B cell (primary cell): Measurements from ENCODE around the gene OR9K2. TPM values are rescaled to one million over a fixed set of nuclear protein-coding genes. Genes with fewer than 3 reads are reported as not detected.

Experiments
- ATAC-seq: fragments of 200-7000 bp; cut with Tn5 transposase; one replicate; pipeline ENCODE4 v1.10.0; 2021; ENCODE audit warnings: low read depth, mild to moderate bottlenecking, moderate number of reproducible peaks, moderate library complexity
- CTCF ChIA-PET: fragments of 350-600 bp; sonication (Branson Sonifier 250); formaldehyde crosslinking; loops from one replicate; lab custom pipeline; 2021; ENCODE audit warnings: antibody characterized with exemption, inconsistent platforms; lab: Charles Lee
- POLR2A ChIA-PET: fragments of 350-600 bp; sonication (Branson Sonifier 250); formaldehyde crosslinking; loops from one replicate; lab custom pipeline; 2021; ENCODE audit warnings: antibody characterized with exemption; lab: Charles Lee
- DNase-seq: peaks from one replicate; pipeline ENCODE4 v3.0.0; 2013
- H2AFZ ChIP-seq: 2 replicates; pipeline ENCODE4 v1.6.1; 2012; ENCODE audit warnings: mild to moderate bottlenecking, low read depth, low read length; ENCODE audit not compliant: insufficient read depth, poor library complexity, severe bottlenecking
- H3K27ac ChIP-seq, 2 donors: 1 replicate in 1 of 2; 2 replicates in 1 of 2; pipeline ENCODE4 v1.5.1; 2012 to 2013; ENCODE audit warnings: low read length in 2 of 2, mild to moderate bottlenecking in 2 of 2, moderate library complexity in 1 of 2
- H3K27me3 ChIP-seq, 4 experiments: fragments of 200-600 bp in 1 of 4; sonication (generic) in 1 of 4; replicated peaks in 1 of 4; 1 replicate in 2 of 4; 2 replicates in 2 of 4; pipeline versions ENCODE4 v1.6.1 to v1.7.0; 2013 to 2016; ENCODE audit warnings: low read length in 3 of 4, mild to moderate bottlenecking in 2 of 4, mixed read lengths in 1 of 4, moderate library complexity in 1 of 4; ENCODE audit not compliant: insufficient read depth in 4 of 4, control insufficient read depth in 3 of 4; ENCODE audit errors: control extremely low read depth in 1 of 4
- H3K36me3 ChIP-seq, 2 experiments: replicated peaks in 1 of 2; 1 replicate in 1 of 2; 2 replicates in 1 of 2; pipeline versions ENCODE4 v1.6.1 to v1.7.1; 2013; ENCODE audit warnings: low read length in 1 of 2; ENCODE audit not compliant: insufficient read depth in 2 of 2, control insufficient read depth in 1 of 2; ENCODE audit errors: control extremely low read depth in 1 of 2, extremely low read depth in 1 of 2
- H3K4me1 ChIP-seq, 2 donors: fragments of 200-600 bp in 1 of 2; sonication (generic) in 1 of 2; 1 replicate in 1 of 2; 2 replicates in 1 of 2; pipeline versions ENCODE4 v1.5.1 to v1.6.1; 2013 to 2017; ENCODE audit warnings: low read length in 2 of 2; ENCODE audit not compliant: control insufficient read depth in 2 of 2, insufficient read depth in 2 of 2
- H3K4me2 ChIP-seq: replicated peaks from 2 replicates; pipeline ENCODE3; 2012; ENCODE audit warnings: mild to moderate bottlenecking, low read depth, low read length; ENCODE audit not compliant: poor library complexity, severe bottlenecking
- H3K4me3 ChIP-seq, 5 experiments: fragments of 200-600 bp in 1 of 5; sonication (generic) in 1 of 5; 1 replicate in 3 of 5; 2 replicates in 2 of 5; pipeline versions ENCODE4 v1.5.1 to v1.7.0; 2011 to 2016; ENCODE audit warnings: low read length in 4 of 5, mild to moderate bottlenecking in 4 of 5, low read depth in 2 of 5, control low read depth in 1 of 5, moderate library complexity in 1 of 5; ENCODE audit not compliant: insufficient read depth in 1 of 5; ENCODE audit errors: control extremely low read depth in 1 of 5, extremely low read depth in 1 of 5
- H3K79me2 ChIP-seq: fragments of 200-600 bp; sonication (generic); one replicate; pipeline ENCODE4 v1.6.0; 2016; ENCODE audit warnings: low read length; ENCODE audit not compliant: control insufficient read depth, insufficient read depth
- H3K9ac ChIP-seq: fragments of 200-600 bp; sonication (generic); 2 replicates; pipeline ENCODE4 v1.6.1; 2017; ENCODE audit warnings: mild to moderate bottlenecking, low read length, moderate library complexity
- H3K9me3 ChIP-seq, 3 donors: one replicate each; pipeline versions ENCODE4 v1.6.1 to v1.7.1; 2013; ENCODE audit warnings: low read length in 2 of 3; ENCODE audit not compliant: control insufficient read depth in 2 of 3, insufficient read depth in 1 of 3; ENCODE audit errors: control extremely low read depth in 1 of 3
- H4K20me1 ChIP-seq: 2 replicates; pipeline ENCODE4 v1.6.0; 2012; ENCODE audit warnings: mild to moderate bottlenecking, low read length; ENCODE audit not compliant: insufficient read depth, control insufficient read depth, poor library complexity, severe bottlenecking
- H3K27ac Mint-ChIP-seq: one replicate; pipeline ENCODE4 v1.8.0; 2021; ENCODE audit warnings: mixed read lengths
- H3K27me3 Mint-ChIP-seq: one replicate; pipeline ENCODE4 v1.8.0; 2021; ENCODE audit warnings: mixed read lengths
- H3K4me1 Mint-ChIP-seq: one replicate; pipeline ENCODE4 v1.8.0; 2021; ENCODE audit warnings: mixed read lengths
- H3K4me3 Mint-ChIP-seq: one replicate; pipeline ENCODE4 v1.8.0; 2021; ENCODE audit warnings: mixed read lengths
- H3K9me3 Mint-ChIP-seq: one replicate; pipeline ENCODE4 v1.8.0; 2022; ENCODE audit warnings: mixed read lengths; ENCODE audit not compliant: insufficient read depth
- CTCF ChIP-seq: fragments of 200-600 bp; IDR thresholded peaks from one replicate; pipeline ENCODE4 v1.8.0; 2022; ENCODE audit warnings: antibody characterized with exemption, mild to moderate bottlenecking
- EZH2 ChIP-seq: IDR thresholded peaks from 2 replicates; pipeline ENCODE4 v1.6.1; 2012; ENCODE audit warnings: borderline replicate concordance, low read depth, mild to moderate bottlenecking, moderate library complexity, low read length; ENCODE audit not compliant: insufficient read depth, poor library complexity, severe bottlenecking
- WGBS: methylation state at CpG from one replicate; pipeline ENCODE4 v1.1.5; 2013; ENCODE audit warnings: missing lambda C conversion rate; ENCODE audit not compliant: insufficient coverage; 5-methylcytosine and 5-hydroxymethylcytosine counted together
- intact Hi-C: fragments of 100-400 bp; cut with micrococcal nuclease; formaldehyde crosslinking; loops from one replicate; pipeline ENCODE4 v1.10.0; 2022
- polyA plus RNA-seq: library from polyadenylated mRNA; depleted of rRNA; stranded (reverse); fragments of >200 nt; gene quantifications from 2 replicates; pipeline ENCODE4 v1.2.3, GENCODE V29; 2012
- total RNA-seq, 2 donors: library from RNA; stranded (reverse); fragments of 120-200 nt in 1 of 2; gene quantifications; 1 replicate in 1 of 2; 2 replicates in 1 of 2; pipeline versions ENCODE4 v1.2.3 to v1.2.4, GENCODE V29; 2013 to 2022

OR9K2 gene
- total and polyA plus RNA-seq, 2 donors (not counting 1 experiment from before 2014, with no cell fraction given), result not detected

DNA sequence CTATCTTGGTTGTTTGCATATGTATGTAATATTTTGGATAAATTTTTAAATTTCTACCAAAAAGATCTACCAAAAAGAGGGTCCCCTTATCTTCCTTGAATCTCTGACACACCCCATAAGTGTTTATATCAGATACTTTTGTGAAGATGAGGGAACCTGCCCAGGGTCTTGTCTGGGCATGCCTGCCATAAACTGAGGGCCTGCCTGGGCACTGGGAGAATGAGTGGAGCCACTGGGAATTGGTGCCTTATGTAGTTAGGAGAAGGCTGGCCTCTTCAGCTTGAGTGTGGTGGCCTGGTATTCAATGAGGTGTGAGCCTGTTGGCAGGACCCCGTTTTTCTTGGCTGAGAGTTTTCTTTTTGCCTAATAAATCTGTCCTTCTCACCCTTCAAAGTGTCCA is 46.5 kb downstream of the OR9K2 start:
- Mint-ChIP-seq H3K27ac (no peak overlapping the region), H3K4me3 (no peak overlapping the region), H3K27me3 (peaks cover 19% of the 10 kb centered on the region), H3K9me3 (no peaks in the 10 kb centered on the region), H3K4me1 (no peaks in the 10 kb centered on the region)
- WGBS, result no CpG with 5 or more reads among the region's 1 CpG
- no peak overlapping the region for H3K9ac ChIP-seq
- TF ChIP-seq EZH2, result no peak
- TF ChIP-seq CTCF, result no peak
- H3K4me1 ChIP-seq, result no peaks in the 10 kb centered on the region
- no peaks in the 10 kb centered on the region for H4K20me1 ChIP-seq
- ATAC-seq, result no peak
- ChIA-PET CTCF (no interaction called here), POLR2A (no interaction called here)
- H3K27me3 ChIP-seq, result peaks cover 0 to 6% (median 0%) of the 10 kb centered on the region in 4 experiments
- H3K9me3 ChIP-seq, result no peaks in the 10 kb centered on the region
- H3K27ac ChIP-seq, result no peak overlapping the region
- intact Hi-C loops, result no loop called here
- no peaks in the 10 kb centered on the region for H3K79me2 ChIP-seq
- no peak overlapping the region for H3K4me3 ChIP-seq
- no peak overlapping the region for H3K4me2 ChIP-seq
- no peaks in the 10 kb centered on the region for H3K36me3 ChIP-seq
- no peak overlapping the region for H2AFZ ChIP-seq
- no peak for DNase-seq

GRCh38 chr12:55173456-55173855 is 47.2 kb downstream of the OR9K2 start:
- Mint-ChIP-seq H3K4me1 (no peaks in the 10 kb centered on the region), H3K4me3 (no peak overlapping the region), H3K27ac (no peak overlapping the region), H3K27me3 (peaks cover 26% of the 10 kb centered on the region), H3K9me3 (peaks cover 7% of the 10 kb centered on the region)
- H4K20me1 ChIP-seq, result no peaks in the 10 kb centered on the region
- ChIA-PET CTCF (no interaction called here), POLR2A (no interaction called here)
- no peak overlapping the region for H3K4me2 ChIP-seq
- H3K79me2 ChIP-seq, result no peaks in the 10 kb centered on the region
- no peak overlapping the region for H3K9ac ChIP-seq
- H3K4me1 ChIP-seq, result no peaks in the 10 kb centered on the region
- ATAC-seq (no peak), DNase-seq (no peak)
- intact Hi-C loops, result no loop called here
- peaks cover 0 to 7% (median 2%) of the 10 kb centered on the region in 4 experiments for H3K27me3 ChIP-seq
- no peak overlapping the region for H3K27ac ChIP-seq
- TF ChIP-seq CTCF (no peak), EZH2 (no peak)
- no peaks in the 10 kb centered on the region for H3K9me3 ChIP-seq
- H2AFZ ChIP-seq, result no peak overlapping the region
- WGBS, result 80% methylated on average over 1 of the region's 2 CpGs
- no peaks in the 10 kb centered on the region for H3K36me3 ChIP-seq
- no peak overlapping the region for H3K4me3 ChIP-seq

Other genes starting within 250 kb of the OR9K2 start
- 17.8 and 19.0 TPM in 2 replicates for gene TESPA1, start 141.6 kb upstream of the OR9K2 start, total RNA-seq
- gene TESPA1, start 141.6 kb upstream of the OR9K2 start, polyA plus RNA-seq, result 8.4 and 9.5 TPM in 2 replicates
- not detected in 2 replicates for gene NEUROD4, start 106.4 kb upstream of the OR9K2 start, total RNA-seq
- not detected in 2 replicates for gene NEUROD4, start 106.4 kb upstream of the OR9K2 start, polyA plus RNA-seq
- not detected in 2 replicates for gene OR10A7, start 94.6 kb downstream of the OR9K2 start, total RNA-seq
- not detected in 2 replicates for gene OR10A7, start 94.6 kb downstream of the OR9K2 start, polyA plus RNA-seq
- gene OR6C74, start 118.2 kb downstream of the OR9K2 start, total RNA-seq, result not detected in 2 replicates
- gene OR6C74, start 118.2 kb downstream of the OR9K2 start, polyA plus RNA-seq, result not detected in 2 replicates
- not detected in 2 replicates for gene OR6C6, start 170.2 kb downstream of the OR9K2 start, total RNA-seq
- gene OR6C6, start 170.2 kb downstream of the OR9K2 start, polyA plus RNA-seq, result not detected in 2 replicates
- not detected in 2 replicates for gene OR6C1, start 187.9 kb downstream of the OR9K2 start, total RNA-seq
- gene OR6C1, start 187.9 kb downstream of the OR9K2 start, polyA plus RNA-seq, result not detected in 2 replicates
- gene OR6C3, start 204.3 kb downstream of the OR9K2 start, total RNA-seq, result not detected in 2 replicates
- not detected in 2 replicates for gene OR6C3, start 204.3 kb downstream of the OR9K2 start, polyA plus RNA-seq
- gene OR6C75, start 236.6 kb downstream of the OR9K2 start, total RNA-seq, result not detected in 2 replicates
- not detected in 2 replicates for gene OR6C75, start 236.6 kb downstream of the OR9K2 start, polyA plus RNA-seq